Right lobe of liver (tissue), 4 donors: ENCODE results near the gene CEACAM3.

ENCODE experiments used
- POLR2A ChIP-seq: fragments of 450-650 bp; IDR thresholded peaks from one replicate; pipeline ENCODE4 v1.6.1; 2017; ENCODE audit warnings: antibody characterized with exemption, mild to moderate bottlenecking
- TF ChIP-seq, protein P1 (sequence below), 4 donors: fragments of 200-600 bp in 3 of 4; fragments of 450-650 bp in 1 of 4; IDR thresholded peaks; one replicate each; pipeline versions ENCODE4 v1.5.1 to v1.8.0; 2016 to 2022; ENCODE audit warnings: antibody characterized with exemption in 4 of 4, mild to moderate bottlenecking in 2 of 4
- donor health status: DM: no; HTN: no; CAD: no.
- donor health status: DM: no; HTN: no; CAD: no.
- donor health status: DM: no; HTN: yes; CAD: no.

DNA sequence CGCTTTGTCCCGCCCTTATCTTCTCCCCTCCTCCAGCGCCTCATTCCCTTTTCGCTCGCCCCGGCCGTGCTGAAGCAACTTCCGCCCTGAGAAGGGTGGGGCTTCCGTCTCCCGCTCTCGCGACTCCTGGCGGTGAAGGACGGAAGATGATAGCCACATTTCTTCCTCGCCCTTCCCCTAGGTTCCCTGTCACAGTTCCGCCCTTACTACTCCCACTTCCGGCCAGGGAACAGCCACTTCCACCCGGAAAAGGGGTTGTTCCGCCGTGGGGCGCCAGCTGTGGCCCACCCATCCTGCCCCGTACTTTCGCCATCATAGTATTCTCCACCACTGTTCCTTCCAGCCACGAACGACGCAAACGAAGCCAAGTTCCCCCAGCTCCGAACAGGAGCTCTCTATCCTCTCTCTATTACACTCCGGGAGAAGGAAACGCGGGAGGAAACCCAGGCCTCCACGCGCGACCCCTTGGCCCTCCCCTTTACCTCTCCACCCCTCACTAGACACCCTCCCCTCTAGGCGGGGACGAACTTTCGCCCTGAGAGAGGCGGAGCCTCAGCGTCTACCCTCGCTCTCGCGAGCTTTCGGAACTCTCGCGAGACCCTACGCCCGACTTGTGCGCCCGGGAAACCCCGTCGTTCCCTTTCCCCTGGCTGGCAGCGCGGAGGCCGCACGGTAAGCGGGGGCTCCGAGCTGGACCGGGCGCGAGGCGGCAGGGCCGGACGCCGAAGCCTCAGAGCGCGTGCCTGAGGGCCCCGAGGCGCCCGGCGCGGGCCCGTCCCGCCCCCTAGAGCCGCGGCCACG, 63.4 kb downstream of the CEACAM3 start, which contains the start of gene RPS19:
- TF ChIP-seq, protein P1, sequence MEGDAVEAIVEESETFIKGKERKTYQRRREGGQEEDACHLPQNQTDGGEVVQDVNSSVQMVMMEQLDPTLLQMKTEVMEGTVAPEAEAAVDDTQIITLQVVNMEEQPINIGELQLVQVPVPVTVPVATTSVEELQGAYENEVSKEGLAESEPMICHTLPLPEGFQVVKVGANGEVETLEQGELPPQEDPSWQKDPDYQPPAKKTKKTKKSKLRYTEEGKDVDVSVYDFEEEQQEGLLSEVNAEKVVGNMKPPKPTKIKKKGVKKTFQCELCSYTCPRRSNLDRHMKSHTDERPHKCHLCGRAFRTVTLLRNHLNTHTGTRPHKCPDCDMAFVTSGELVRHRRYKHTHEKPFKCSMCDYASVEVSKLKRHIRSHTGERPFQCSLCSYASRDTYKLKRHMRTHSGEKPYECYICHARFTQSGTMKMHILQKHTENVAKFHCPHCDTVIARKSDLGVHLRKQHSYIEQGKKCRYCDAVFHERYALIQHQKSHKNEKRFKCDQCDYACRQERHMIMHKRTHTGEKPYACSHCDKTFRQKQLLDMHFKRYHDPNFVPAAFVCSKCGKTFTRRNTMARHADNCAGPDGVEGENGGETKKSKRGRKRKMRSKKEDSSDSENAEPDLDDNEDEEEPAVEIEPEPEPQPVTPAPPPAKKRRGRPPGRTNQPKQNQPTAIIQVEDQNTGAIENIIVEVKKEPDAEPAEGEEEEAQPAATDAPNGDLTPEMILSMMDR (IDR thresholded peaks at IDR 0.05) = peak; percentile 53 to 72 (median 65)
- TF ChIP-seq POLR2A = peak; percentile 89
